Liver (tissue), 9 donors: ENCODE results near the gene FAM9A. TPM values are rescaled to one million over a fixed set of nuclear protein-coding genes. Genes with fewer than 3 reads are reported as not detected.

ENCODE experiments used
- DNase-seq: peaks from one replicate; pipeline ENCODE4 v3.0.0-alpha.2; 2017; ENCODE audit warnings: low spot score
- H3K27ac ChIP-seq, 2 donors: one replicate each; pipeline ENCODE4 v1.7.0; 2013; ENCODE audit warnings: inconsistent platforms in 2 of 2, low read length in 2 of 2, control low read depth in 1 of 2, low read depth in 1 of 2, mild to moderate bottlenecking in 1 of 2
- H3K27me3 ChIP-seq, 4 donors: one replicate each; pipeline versions ENCODE4 v1.6.1 to v1.7.0; 2013; ENCODE audit warnings: low read length in 3 of 4, inconsistent platforms in 1 of 4, mild to moderate bottlenecking in 1 of 4, moderate library complexity in 1 of 4; ENCODE audit not compliant: control insufficient read depth in 4 of 4, insufficient read depth in 4 of 4
- H3K36me3 ChIP-seq, 4 donors: one replicate each; pipeline versions ENCODE4 v1.6.1 to v1.7.0; 2013; ENCODE audit warnings: low read length in 3 of 4, mild to moderate bottlenecking in 3 of 4, low read depth in 1 of 4, moderate library complexity in 1 of 4; ENCODE audit not compliant: control insufficient read depth in 4 of 4, insufficient read depth in 3 of 4
- H3K4me1 ChIP-seq, 4 donors: one replicate each; pipeline versions ENCODE4 v1.6.1 to v1.7.0; 2013; ENCODE audit warnings: low read length in 3 of 4, mild to moderate bottlenecking in 3 of 4, moderate library complexity in 1 of 4; ENCODE audit not compliant: control insufficient read depth in 4 of 4, insufficient read depth in 4 of 4
- H3K4me3 ChIP-seq, 3 donors: one replicate each; pipeline versions ENCODE4 v1.6.1 to v1.7.0; 2013; ENCODE audit warnings: low read length in 3 of 3, control low read depth in 1 of 3, low read depth in 1 of 3, mild to moderate bottlenecking in 1 of 3
- H3K9ac ChIP-seq, 2 donors: one replicate each; pipeline ENCODE4 v1.7.0; 2013; ENCODE audit warnings: low read length in 2 of 2, mild to moderate bottlenecking in 2 of 2, moderate library complexity in 2 of 2, control low read depth in 1 of 2, low read depth in 1 of 2
- H3K9me3 ChIP-seq, 4 donors: one replicate each; pipeline versions ENCODE4 v1.6.1 to v1.7.0; 2013; ENCODE audit warnings: low read length in 3 of 4; ENCODE audit not compliant: control insufficient read depth in 4 of 4
- ATF3 ChIP-seq: IDR thresholded peaks from 2 replicates; pipeline ENCODE4 v1.6.1; 2016; ENCODE audit warnings: antibody characterized with exemption
- CTCF ChIP-seq: fragments of 150-350 bp; IDR thresholded peaks from 2 replicates; pipeline ENCODE4 v1.5.1; 2017; ENCODE audit warnings: improper control_type of control experiment, low read depth, low read length; ENCODE audit not compliant: missing input control
- EGR1 ChIP-seq, 2 donors: IDR thresholded peaks; 2 replicates each; pipeline ENCODE4 v1.6.1; 2016 to 2018; ENCODE audit warnings: antibody characterized with exemption in 2 of 2, low read depth in 2 of 2
- FOXA1 ChIP-seq: IDR thresholded peaks from 2 replicates; pipeline ENCODE4 v1.6.1; 2016; ENCODE audit warnings: antibody characterized with exemption
- FOXA2 ChIP-seq: IDR thresholded peaks from 2 replicates; pipeline ENCODE4 v1.6.1; 2016; ENCODE audit warnings: antibody characterized with exemption
- GABPA ChIP-seq, 2 donors: IDR thresholded peaks in 1 of 2; conservative IDR thresholded peaks in 1 of 2; 2 replicates each; pipeline ENCODE4 v1.6.1; 2016; ENCODE audit warnings: antibody characterized with exemption in 2 of 2, mild to moderate bottlenecking in 1 of 2, moderate library complexity in 1 of 2
- HNF4G ChIP-seq: IDR thresholded peaks from 2 replicates; pipeline ENCODE4 v1.6.1; 2016; ENCODE audit warnings: antibody characterized with exemption
- JUND ChIP-seq, 2 donors: IDR thresholded peaks; 2 replicates each; pipeline ENCODE4 v1.6.1; 2016; ENCODE audit warnings: antibody characterized with exemption in 2 of 2
- MAX ChIP-seq: IDR thresholded peaks from 2 replicates; pipeline ENCODE4 v1.6.1; 2016; ENCODE audit warnings: antibody characterized with exemption
- RAD21 ChIP-seq, 2 donors: IDR thresholded peaks; 2 replicates each; pipeline ENCODE4 v1.6.1; 2016; ENCODE audit warnings: antibody characterized with exemption in 2 of 2, mild to moderate bottlenecking in 2 of 2
- RXRA ChIP-seq, 2 donors: IDR thresholded peaks; 2 replicates each; pipeline ENCODE4 v1.6.1; 2017 to 2018; ENCODE audit warnings: antibody characterized with exemption in 2 of 2, mild to moderate bottlenecking in 1 of 2
- SP1 ChIP-seq: IDR thresholded peaks from 2 replicates; pipeline ENCODE4 v1.6.1; 2018; ENCODE audit warnings: antibody characterized with exemption, mild to moderate bottlenecking
- TAF1 ChIP-seq: conservative IDR thresholded peaks from 2 replicates; pipeline ENCODE4 v1.6.1; 2016; ENCODE audit warnings: antibody characterized with exemption, mild to moderate bottlenecking
- YY1 ChIP-seq: IDR thresholded peaks from 2 replicates; pipeline ENCODE4 v1.6.1; 2016; ENCODE audit warnings: antibody characterized with exemption, mild to moderate bottlenecking
- ZBTB33 ChIP-seq: IDR thresholded peaks from 2 replicates; pipeline ENCODE4 v1.6.1; 2016; ENCODE audit warnings: antibody characterized with exemption
- WGBS: extraction: QIAGEN DNeasy Blood & Tissue Kit; methylation state at CpG from one replicate; pipeline ENCODE4 v1.1.7; 2013; 5-methylcytosine and 5-hydroxymethylcytosine counted together
- polyA plus RNA-seq, 2 donors: library from polyadenylated mRNA; stranded (reverse) in 1 of 2; unstranded in 1 of 2; fragments of 200-250 nt in 1 of 2; fragments of >200 nt in 1 of 2; fragmentation: Nextera tagmentation in 1 of 2; extraction: Ambion mirVana in 1 of 2; gene quantifications; one replicate each; pipeline versions ENCODE4 v1.2.1 to v1.2.3, GENCODE V29; 2013 to 2015
- total RNA-seq, 2 donors: library from RNA; depleted of rRNA; stranded (reverse); fragments of >200 nt; gene quantifications; one replicate each; pipeline ENCODE4 v1.2.3, GENCODE V29; 2014
- donor health status: healthy.
- donor health status: healthy.
- donor health status: healthy.
- donor health status: healthy.
- donor health status: healthy.

Gene FAM9A
- total and polyA plus RNA-seq, 4 donors: 0.51 TPM; not detected in 3

- no peak for TF ChIP-seq MAX
- no peak for TF ChIP-seq ZBTB33
- no peak for TF ChIP-seq RAD21 (IDR thresholded peaks at IDR 0.05)
- TF ChIP-seq RXRA (IDR thresholded peaks at IDR 0.05): no peak
Measured at GRCh38 chrX:8749697-8750096, 51.5 kb downstream of the FAM9A start (continued).

GRCh38 chrX:8748855-8749254 is 52.3 kb downstream of the FAM9A start:
- no peak for DNase-seq
- 4% methylated on average over 6 of the region's 6 CpGs for WGBS
- Histone ChIP-seq H3K9ac (no peak overlapping the region), H3K27me3 (no peaks in the 10 kb centered on the region), H3K36me3 (no peaks in the 10 kb centered on the region), H3K4me3 (no peak overlapping the region), H3K27ac (no peak overlapping the region), H3K4me1 (no peaks in the 10 kb centered on the region), H3K9me3 (no peaks in the 10 kb centered on the region)
- TF ChIP-seq RAD21 (IDR thresholded peaks at IDR 0.05) (peak; percentile 57 to 74), FOXA1 (no peak), CTCF (peak; percentile 41)

GRCh38 chrX:8743126-8743732 is 58.0 kb downstream of the FAM9A start:
- DNase-seq: peak; percentile 59
- TF ChIP-seq CTCF (peak; percentile 71), RAD21 (IDR thresholded peaks at IDR 0.05) (peak; percentile 72 to 87), MAX (no peak)
- Histone ChIP-seq H3K9ac (no peak overlapping the region), H3K4me3 (no peak overlapping the region), H3K27ac (no peak overlapping the region), H3K4me1 (no peaks in the 10 kb centered on the region), H3K9me3 (no peaks in the 10 kb centered on the region), H3K27me3 (peaks cover 0 to 7% (median 0%) of the 10 kb centered on the region in 4 donors), H3K36me3 (no peaks in the 10 kb centered on the region)
- WGBS: 50% methylated on average over 11 of the region's 11 CpGs

GRCh38 chrX:8741981-8742380 is 59.2 kb downstream of the FAM9A start:
- H3K4me3 ChIP-seq: no peak overlapping the region
- no peaks in the 10 kb centered on the region for H3K4me1 ChIP-seq
- H3K9me3 ChIP-seq: no peaks in the 10 kb centered on the region
- 85% methylated on average over 10 of the region's 10 CpGs for WGBS
- no peak for DNase-seq
- no peak overlapping the region for H3K27ac ChIP-seq
- H3K27me3 ChIP-seq: peaks cover 0 to 7% (median 0%) of the 10 kb centered on the region in 4 donors
- no peak overlapping the region for H3K9ac ChIP-seq
- no peaks in the 10 kb centered on the region for H3K36me3 ChIP-seq
- no peak for TF ChIP-seq JUND (IDR thresholded peaks at IDR 0.05)
- no peak for TF ChIP-seq EGR1 (IDR thresholded peaks at IDR 0.05; ENCODE audit: low read depth in 2 of 2)
- no peak for TF ChIP-seq FOXA2
- TF ChIP-seq TAF1: no peak
- TF ChIP-seq RAD21 (IDR thresholded peaks at IDR 0.05): no peak
- TF ChIP-seq ATF3: no peak
- TF ChIP-seq RXRA (IDR thresholded peaks at IDR 0.05): no peak
- TF ChIP-seq HNF4G: no peak
- TF ChIP-seq CTCF: no peak
- TF ChIP-seq MAX: no peak
- no peak for TF ChIP-seq GABPA (IDR thresholded peaks at IDR 0.05 in 1 of 2, conservative IDR thresholded peaks at IDR 0.05 in 1 of 2)
- no peak for TF ChIP-seq YY1
- no peak for TF ChIP-seq SP1
